SIG-M5 treated with dmso at 0.1 percent for 504 hours (cell line): ENCODE data around the gene ACTR6.
A peak's percentile ranks its signal among the peaks of the same experiment; 100 is the strongest.
"Not testable (repeated sequence)": the region's sequence is repeated elsewhere in the genome, so short reads cannot be mapped to it uniquely, and the experiment has no call there.

ENCODE experiments used
- DNase-seq: peaks from one replicate; lab custom pipeline; 2025; ENCODE audit not compliant: unreplicated experiment; lab: John Stamatoyannopoulos, UW

ACTR6 gene

GRCh38 chr12:100184549-100185145 is 16.0 kb upstream of the ACTR6 start:
- DNase-seq = no peak

GRCh38 chr12:100185361-100185894 is 15.2 kb upstream of the ACTR6 start:
- DNase-seq = no peak

- no peak for DNase-seq
Measured at GRCh38 chr12:100186071-100186470, 14.5 kb upstream of the ACTR6 start.

GRCh38 chr12:100187068-100187467 is 13.5 kb upstream of the ACTR6 start:
- no peak for DNase-seq

GRCh38 chr12:100187857-100188519 is 12.6 kb upstream of the ACTR6 start:
- no peak for DNase-seq

GRCh38 chr12:100188888-100189635 is 11.6 kb upstream of the ACTR6 start:
- DNase-seq = not testable (repeated sequence)

GRCh38 chr12:100189636-100190394 is 10.8 kb upstream of the ACTR6 start:
- DNase-seq = no peak

- no peak for DNase-seq
Measured at GRCh38 chr12:100193085-100193484, 7.5 kb upstream of the ACTR6 start.

GRCh38 chr12:100197486-100197885 is 3.1 kb upstream of the ACTR6 start:
- no peak for DNase-seq

- no peak for DNase-seq
Measured at GRCh38 chr12:100199023-100199346, 1.6 kb upstream of the ACTR6 start.

- peak; percentile 44 for DNase-seq
Measured at GRCh38 chr12:100199347-100200149, 1.1 kb upstream of the ACTR6 start.

- no peak for DNase-seq
Measured at GRCh38 chr12:100201604-100202423, 1.2 kb downstream of the ACTR6 start.

GRCh38 chr12:100207311-100207710 is 6.7 kb downstream of the ACTR6 start:
- no peak for DNase-seq

GRCh38 chr12:100208834-100209233 is 8.2 kb downstream of the ACTR6 start:
- DNase-seq = no peak

GRCh38 chr12:100211698-100212097 is 11.1 kb downstream of the ACTR6 start:
- DNase-seq = no peak

GRCh38 chr12:100213016-100213891 is 12.6 kb downstream of the ACTR6 start:
- no peak for DNase-seq

GRCh38 chr12:100214518-100214917 is 13.9 kb downstream of the ACTR6 start:
- no peak for DNase-seq

- DNase-seq = no peak
Measured at GRCh38 chr12:100215209-100215608, 14.6 kb downstream of the ACTR6 start.

GRCh38 chr12:100216337-100216736 is 15.7 kb downstream of the ACTR6 start:
- no peak for DNase-seq
